Epithelial cell of prostate (primary cell): Measurements from ENCODE around the gene ARF5.

Experiments
- DNase-seq: peaks from one replicate; pipeline ENCODE4 v3.0.0-alpha.2; 2011; ENCODE audit warnings: low read depth, low spot score
- H3K27ac ChIP-seq: fragments of 450-650 bp; 2 replicates; pipeline ENCODE4 v1.5.1; 2017; ENCODE audit warnings: mild to moderate bottlenecking

ARF5 gene

GRCh38 chr7:127632276-127632910 is 44.2 kb downstream of the ARF5 start:
- no peak for DNase-seq
- H3K27ac ChIP-seq = no peak overlapping the region

DNA sequence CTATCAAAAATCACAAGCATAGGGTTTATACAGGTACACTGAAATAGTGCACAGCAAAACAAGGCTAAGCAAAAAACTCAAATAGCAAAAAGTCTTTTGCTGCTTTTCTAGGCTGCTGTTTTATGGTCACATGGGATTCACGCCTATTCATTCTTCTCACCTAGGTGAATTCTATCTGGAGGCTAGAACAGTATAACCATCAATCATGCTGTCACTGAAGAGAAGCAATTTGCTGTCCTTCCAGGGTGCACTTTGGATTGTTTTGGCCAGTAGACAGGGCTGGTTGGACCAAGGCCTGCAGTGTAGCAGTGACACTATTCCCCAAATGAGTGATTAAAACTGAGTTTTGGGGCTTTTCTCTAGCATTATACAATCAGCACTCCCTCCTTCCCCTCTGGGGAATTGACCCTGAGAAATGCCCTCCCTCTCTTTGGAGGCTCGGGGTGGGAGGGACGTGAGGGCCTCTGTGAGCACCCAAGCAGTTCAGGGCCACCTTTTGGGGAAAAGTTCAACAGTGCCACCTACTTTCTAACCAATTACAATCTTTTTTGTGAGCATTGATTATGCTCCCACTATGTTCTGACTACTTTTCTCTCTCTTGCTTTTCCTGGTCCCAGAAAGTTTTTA is 47.6 kb downstream of the ARF5 start:
- H3K27ac ChIP-seq = no peak overlapping the region
- no peak for DNase-seq

- H3K27ac ChIP-seq = no peak overlapping the region
- DNase-seq = no peak
These were observed 50.0 kb downstream of the ARF5 start for GRCh38 chr7:127638197-127638596.
